NCI-H1694 treated with DMSO at 0.1 percent for 48 hours (cell line): ENCODE measurements around the gene TSPAN4.

Experiments used
- DNase-seq: peaks from one replicate; lab custom pipeline; 2025; lab: John Stamatoyannopoulos, UW

Gene TSPAN4

DNA sequence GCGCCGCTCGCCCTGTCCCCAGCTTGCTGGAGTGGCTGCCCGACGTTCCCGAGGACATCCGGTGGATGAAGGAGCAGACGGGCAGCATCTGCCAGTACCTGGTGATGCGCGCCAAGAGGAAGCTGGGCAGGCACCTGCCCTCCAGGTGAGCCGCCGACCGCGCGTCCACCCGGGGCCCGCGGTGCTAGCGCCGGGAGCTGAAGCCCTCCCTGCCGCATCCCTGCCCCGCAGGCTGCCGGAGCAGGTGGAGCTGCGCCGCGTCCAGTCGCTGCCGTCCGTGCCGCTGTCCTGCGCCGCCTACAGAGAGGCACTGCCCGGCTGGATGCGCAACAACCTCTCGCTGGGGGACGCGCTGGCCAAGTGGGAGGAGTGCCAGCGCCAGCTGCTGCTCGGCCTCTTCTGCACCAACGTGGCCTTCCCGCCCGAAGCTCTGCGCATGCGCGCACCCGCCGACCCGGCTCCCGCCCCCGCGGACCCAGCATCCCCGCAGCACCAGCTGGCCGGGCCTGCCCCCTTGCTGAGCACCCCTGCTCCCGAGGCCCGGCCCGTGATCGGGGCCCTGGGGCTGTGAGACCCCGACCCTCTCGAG, 18.3 kb upstream of the TSPAN4 start:
- no peak for DNase-seq

DNA sequence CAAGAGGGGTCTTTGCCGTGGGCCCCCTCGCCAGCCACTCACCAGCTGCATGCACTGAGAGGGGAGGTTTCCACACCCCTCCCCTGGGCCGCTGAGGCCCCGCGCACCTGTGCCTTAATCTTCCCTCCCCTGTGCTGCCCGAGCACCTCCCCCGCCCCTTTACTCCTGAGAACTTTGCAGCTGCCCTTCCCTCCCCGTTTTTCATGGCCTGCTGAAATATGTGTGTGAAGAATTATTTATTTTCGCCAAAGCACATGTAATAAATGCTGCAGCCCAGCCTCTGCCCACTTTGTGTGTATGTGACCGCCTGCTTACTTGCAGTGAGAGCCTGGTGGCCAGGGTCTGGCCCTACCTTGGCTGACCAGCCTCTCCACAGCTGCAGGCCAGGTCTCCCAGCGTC, 17.7 kb upstream of the TSPAN4 start:
- no peak for DNase-seq

DNA sequence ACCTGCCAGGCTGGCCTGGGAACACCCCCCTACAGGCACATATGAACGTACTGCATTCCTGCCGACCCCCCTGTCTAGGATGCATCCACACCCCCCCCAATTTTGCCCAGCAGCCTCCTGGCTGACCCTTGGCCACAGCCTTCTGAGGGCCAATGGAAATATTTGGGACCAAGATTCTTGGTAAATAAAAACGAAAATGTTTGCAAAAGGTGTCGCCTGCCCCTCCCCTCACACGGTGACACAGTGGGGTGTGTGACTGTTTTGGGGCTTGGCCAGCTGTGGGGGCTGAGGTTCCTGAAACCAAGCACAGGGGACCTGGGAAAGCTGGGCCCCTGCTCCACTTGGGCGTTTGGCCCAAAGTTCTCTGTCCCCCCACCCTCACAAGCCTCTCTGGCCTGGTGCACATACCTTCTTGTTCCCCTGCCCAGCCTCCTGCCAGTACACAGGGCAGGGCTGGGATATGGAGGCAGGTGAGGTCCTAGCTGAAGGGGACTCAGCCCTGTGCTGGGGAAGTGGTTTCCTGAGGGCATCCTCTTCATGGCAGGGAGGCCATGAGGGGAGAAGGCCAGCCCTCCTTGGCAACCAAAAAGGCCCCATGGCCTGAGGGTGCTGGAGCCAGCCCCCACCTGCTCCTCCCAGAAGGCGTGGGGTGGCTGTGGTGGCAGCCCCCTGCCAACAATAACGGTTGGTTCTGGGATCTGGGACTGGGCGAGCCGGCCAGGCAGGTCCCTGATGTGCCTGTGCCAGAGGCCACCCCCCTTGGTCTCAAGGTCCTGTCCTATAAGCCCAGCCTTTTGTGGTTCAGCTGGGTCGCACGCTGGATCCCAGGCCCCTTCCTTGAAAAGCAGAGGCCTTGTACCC, 17.1 kb upstream of the TSPAN4 start:
- DNase-seq = no peak

DNA sequence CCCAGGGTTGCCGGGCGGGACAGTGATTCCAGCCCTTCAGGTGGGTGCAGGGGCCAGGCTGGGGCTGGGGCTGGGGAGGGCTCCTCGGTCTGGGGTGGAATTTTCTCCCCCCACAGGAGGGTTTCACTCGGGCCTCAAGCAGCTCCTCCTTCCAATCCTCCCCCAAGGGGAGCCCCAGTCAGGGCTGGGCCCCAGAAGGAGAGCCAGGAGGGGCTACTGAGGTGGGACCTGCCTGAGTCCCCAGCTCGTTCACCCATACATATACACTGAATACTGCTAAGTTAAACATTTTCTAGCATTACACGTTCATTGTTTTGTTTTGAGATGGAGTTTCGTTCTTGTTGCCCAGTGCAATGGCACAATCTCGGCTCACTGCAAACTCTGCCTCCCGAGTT, 16.4 kb upstream of the TSPAN4 start:
- no peak for DNase-seq

DNA sequence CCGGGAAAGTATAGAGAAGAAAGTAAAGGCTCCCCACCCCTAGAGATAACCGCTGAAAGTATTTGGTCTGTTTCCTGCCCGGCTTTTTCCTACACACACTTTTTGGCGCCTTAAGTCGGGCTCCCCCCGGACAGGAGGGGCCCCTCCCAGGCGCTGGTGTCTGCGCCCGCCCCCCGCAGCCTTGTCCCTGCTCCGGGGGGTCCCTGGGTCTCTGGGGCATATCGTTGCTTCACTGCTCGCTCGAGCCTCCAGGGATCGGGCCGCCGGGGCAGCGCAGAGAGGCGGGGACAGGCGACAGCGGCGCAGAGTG, 15.9 kb upstream of the TSPAN4 start:
- DNase-seq = no peak

DNA sequence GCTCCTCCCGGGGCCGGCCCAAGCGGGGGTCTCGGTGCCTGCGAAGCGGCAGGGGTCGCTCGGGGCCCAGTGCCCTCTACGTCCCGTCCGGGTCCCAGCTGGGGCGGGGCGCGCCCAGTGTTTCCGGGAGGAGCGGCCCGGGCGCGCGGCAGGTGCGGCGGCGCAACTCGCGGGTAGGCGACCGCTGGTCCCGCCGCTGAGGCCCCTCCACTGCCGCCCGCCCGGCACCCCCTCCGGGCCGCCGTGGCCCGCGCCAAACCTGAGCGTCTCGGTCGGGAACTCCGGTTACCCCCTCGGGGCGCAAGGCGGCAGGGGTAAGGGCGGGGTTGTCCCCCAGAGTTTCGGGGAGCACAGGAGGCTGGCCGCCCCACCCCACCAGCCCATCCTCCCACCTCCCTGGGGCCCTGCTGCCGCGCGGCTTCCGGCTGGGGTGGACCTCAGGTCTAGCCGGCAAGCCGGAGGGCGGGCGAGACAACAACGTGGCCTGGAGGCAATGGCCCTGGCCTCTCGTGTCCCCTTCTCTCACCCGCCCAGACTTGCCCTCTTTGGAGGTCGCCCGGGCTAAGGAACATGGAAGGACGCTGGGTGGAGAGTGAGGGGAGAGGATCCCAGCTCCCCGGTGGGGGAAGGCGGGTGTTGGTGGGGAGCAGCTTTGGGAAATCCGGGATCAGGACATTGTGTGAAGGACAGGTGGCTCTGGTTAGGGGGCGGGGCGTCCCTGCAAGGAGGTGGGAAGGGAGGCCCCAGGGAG, 15.3 kb upstream of the TSPAN4 start:
- no peak for DNase-seq

DNA sequence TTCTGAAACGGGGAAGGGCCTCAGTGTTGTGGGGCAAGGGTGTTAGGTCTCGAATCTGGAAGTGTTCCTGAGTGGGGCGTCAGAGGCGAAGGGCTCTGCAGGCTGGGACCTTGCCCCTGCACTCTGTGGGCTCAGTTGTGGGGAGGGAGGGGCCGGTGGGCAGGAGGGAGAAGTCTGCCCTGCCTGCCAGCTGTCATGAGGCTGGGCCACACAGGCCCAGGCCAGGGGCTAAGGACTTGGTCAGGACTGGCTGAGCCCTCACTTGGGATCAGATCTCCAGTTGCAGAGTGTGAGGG, 14.8 kb upstream of the TSPAN4 start, which contains the start of gene CRACR2B:
CRACR2B (plus strand) TSS at position 23 of the 296 bp plus-strand sequence. CDS start 689 bp downstream, outside the sequence.
- DNase-seq = no peak

DNA sequence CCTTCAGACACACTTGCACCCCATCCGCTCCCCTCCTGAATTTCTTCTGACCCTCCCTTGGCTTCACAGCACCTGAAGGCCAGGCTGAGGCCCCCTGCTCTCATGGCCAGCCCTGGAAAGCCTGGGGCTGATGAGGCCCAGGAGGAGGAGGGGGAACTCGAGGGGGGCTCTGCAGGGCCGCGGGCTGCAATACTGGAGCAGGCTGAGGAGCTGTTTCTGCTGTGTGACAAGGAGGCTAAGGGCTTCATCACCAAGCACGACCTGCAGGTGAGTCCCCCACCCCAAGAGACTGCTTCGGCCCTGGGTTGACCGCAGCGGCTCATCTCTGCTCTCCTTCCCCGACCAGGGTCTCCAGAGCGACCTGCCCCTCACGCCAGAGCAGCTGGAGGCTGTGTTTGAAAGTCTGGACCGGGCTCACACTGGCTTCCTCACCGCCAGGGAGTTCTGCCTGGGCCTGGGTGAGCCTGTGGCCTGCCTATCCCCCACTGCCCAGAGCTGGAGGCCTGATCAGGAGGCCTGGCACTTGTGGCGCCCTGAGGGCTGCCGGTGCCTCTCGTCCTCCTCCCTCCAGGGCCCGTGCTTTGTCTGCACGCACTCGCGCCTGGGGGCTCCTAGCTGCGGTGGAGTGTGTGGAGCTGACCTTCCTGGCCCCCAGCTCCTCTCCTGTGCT, 14.0 kb upstream of the TSPAN4 start:
- no peak for DNase-seq

DNA sequence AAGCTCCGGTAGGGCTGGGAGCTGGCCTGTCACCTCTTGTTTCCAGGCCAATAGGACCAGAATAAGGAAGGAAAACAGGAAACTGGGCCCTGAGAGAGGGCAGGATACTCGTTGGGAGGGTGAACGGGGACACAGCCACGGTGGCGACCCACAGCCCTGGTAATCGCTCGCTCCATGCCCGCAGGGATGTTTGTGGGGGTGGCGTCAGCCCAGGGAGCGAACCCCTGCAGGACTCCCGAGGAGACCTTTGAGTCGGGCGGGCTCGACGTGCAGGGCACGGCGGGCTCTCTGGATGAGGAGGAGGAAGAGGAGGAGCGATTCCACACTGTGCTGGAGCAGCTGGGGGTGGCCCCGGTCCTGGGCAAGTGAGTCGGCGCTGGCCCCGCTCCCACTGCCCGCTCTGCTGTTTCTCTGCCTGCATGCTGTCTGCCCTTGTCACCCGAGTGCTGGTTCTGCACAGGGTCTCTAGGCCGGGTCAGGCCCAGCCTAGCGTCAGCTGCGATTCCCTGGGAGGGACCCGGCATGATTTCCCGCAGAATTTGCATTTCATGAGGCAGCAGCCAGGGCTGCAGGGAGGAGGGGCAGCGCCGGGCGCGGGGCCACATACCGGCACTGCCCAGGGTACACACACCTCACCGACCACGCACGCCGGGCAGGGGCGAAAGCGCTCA, 13.3 kb upstream of the TSPAN4 start:
- DNase-seq = no peak

DNA sequence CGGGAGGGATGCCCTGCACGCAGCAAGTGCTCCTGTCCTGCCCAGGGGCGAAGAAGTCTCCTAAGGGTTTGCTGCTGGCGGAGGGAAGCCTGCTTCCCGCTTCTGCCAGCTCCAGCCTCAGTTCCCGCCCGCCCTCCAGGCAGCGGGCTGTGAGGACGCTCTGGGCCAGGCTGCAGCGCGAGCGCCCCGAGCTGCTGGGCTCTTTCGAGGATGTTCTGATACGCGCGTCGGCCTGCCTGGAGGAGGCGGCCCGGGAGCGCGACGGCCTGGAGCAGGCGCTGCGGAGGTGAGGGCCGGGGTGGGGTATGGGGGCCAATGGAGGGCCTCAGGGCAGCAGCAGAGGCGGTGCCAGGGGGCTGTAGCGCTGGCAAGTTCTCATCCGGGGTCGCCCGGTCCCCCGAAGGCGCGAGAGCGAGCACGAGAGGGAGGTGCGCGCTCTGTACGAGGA, 12.8 kb upstream of the TSPAN4 start:
- DNase-seq = no peak

DNA sequence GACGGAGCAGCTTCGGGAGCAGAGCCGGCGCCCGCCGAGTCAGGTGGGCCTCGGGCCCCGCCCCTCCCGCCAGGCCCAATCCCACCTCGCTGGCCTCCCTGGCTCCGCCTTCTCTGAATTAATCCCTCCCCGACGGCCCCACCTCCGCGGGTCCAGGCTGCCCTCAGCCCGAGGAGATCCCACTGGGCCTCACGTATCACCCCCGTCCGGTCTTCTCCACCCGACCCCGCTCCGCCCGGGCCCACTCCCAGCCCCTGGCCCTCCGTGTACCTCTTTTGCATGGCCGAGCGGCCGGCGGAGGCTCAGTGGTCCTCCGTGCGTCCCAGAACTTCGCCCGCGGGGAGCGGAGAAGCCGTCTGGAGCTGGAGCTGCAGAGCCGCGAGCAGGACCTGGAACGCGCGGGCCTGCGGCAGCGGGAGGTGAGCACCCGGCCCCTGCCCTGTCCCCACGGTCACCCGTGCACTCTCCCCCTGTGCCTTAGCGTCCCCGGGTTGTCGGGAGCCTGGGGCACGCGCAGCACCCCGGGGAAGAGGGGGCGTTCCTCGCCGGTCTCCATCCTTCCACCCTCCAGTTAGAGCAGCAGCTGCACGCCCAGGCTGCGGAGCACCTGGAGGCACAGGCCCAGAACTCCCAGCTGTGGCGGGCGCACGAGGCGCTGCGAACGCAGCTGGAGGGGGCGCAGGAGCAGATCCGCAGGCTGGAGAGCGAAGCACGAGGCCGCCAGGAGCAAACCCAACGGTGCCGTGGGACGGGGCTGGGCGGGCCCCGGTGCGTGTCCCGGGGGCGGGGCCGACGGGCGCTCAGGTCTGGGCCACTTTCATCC, 12.1 kb upstream of the TSPAN4 start:
- peak; percentile 50 for DNase-seq

DNA sequence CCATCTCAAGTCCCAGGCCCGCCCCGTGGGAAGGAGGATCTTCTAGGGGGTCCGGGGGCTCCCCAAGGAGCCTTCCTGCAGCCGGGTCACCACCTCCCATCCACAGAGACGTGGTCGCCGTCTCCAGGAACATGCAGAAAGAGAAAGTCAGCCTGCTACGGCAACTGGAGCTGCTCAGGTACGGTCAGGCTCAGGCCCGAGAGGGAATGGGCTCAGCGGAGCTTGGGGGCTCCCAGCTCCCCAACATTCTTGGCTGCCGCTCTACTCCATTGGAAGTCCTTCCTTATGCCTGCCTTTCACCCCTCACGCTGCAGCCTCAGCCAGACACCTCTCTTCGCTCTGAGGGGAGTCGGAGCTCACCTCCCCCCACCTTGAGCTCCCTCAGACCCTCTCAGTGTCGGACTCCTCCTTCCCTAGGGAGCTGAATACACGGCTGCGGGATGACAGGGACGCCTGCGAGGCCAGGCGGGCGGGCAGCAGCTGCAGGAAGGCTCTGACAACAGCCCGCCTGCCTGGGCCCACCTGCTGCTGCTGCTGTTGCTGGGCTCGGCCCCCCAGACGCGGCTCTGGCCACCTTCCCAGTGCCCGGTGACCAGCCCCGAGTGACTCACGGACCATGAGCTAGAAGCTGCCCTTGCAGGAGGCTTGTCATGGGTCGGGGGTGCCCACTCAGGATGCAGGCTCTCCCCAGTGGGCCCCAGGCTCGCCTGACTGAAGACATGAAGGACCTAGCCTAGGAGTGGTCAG, 11.4 kb upstream of the TSPAN4 start:
- DNase-seq = no peak

DNA sequence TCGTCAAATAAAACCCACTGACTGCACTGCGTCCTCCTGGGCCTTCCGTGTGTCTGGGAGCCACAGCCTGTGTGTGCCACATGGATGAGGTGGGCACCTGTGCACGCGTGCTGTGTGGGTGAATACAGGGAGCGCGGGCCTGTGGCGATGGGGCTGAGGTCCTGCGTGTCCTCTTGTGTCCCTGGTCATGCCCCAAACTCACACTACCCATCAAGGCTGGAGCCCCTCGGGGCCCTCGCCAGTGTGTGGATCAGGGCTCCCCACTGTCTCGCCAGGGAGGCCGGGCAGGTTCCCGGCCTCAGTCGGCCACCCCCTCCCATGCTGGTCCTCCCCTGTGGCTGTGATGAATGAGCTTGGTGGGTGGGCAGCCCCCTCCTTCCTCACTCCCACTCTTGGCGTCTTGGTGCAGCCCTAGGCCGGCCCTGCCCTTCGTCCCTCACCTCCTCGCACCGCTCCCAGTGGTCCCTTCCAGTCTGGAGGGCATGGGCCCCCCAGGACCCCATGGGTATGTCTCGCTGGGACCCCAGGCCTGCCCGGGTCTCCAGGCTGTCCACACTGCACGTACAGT, 10.6 kb upstream of the TSPAN4 start:
- no peak for DNase-seq

DNA sequence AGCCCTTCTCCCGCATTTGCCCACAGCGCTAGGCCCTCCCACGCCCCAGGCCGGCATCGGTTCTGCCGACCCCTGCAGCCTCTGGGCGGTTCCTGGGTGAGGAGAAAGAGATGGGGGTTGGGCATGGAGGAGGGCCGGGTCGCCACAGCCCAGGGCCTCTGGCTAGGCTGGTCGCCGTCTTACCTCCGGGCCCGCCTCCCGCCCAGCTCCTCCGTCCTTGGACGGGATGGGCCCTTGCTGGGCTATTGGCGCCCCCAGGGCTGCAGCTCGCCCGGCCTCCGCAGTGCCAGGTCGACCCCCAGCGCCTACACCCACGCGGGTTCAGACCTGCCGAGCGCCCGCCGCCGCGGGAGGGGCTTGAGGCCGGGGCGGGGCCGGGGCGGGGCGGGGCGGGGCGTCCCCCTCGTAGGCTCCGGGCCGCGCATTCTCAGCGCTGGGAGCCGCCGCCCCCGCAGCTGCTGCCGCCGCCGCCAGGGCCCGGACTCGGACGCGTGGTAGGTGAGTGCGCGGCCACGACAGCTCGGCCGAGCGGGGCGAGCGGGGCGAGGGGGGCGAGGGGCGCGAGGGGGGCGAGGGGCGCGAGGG, 10.0 kb upstream of the TSPAN4 start, which contains the start of gene CD151:
CD151 (plus strand) TSS at position 424 of the 585 bp plus-strand sequence. CDS start 3,118 bp downstream, outside the sequence.
- DNase-seq = peak; percentile 28

DNA sequence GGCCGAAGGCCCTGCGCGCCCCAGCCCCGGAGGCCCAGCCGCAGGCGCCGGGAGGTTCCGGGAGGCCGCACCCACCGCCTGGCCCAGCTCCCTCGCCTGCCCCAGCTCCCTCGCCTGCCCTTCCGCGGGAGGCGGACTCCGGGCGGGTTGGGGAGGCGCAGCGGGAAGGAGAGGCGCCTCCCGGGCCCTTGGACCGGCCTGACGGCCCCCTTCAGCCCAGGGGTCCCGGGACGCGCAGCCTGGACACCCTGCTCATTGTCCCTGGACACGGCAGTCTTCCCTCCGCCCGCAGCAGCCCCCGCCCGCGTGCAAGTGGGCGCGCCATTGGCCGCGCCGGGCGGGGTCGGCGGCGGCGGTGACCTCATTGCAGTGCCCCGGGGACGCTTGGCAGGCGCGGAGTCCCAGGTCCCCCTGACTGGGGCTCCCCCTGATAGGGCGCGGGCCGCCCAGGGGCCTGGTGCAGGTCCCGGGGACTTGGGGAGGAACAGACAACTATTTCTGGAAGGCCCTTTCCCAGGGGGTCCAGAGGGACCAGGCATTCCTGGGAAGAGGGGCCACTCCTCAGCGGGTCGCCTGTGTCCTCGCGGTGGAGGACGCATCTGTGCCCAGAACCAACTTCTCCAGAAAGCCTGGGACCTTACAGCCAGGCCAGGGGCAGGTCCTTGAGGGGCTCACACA, 9.4 kb upstream of the TSPAN4 start:
- DNase-seq = no peak

DNA sequence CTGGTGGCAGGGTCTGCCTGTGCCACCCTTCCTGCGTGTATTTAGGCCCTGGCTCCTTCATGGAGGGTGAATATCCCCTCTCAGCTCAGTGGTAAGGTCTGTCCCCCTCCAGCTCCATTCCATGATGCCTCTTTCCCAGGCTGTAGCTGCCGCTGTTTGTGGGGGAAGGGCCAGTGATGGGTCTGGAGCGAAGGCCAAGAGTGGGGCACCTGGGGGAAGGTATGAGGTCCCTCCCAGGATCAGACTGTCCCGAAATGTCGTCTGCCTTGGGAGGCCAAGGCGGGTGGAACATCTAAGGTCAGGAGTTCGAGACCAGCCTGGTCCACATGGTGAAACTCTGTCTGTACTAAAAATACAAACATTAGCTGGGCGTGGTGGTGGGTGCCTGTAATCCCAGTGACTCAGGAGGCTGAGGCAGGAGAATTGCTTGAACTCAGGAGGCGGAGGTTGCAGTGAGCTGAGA, 8.8 kb upstream of the TSPAN4 start:
- no peak for DNase-seq

DNA sequence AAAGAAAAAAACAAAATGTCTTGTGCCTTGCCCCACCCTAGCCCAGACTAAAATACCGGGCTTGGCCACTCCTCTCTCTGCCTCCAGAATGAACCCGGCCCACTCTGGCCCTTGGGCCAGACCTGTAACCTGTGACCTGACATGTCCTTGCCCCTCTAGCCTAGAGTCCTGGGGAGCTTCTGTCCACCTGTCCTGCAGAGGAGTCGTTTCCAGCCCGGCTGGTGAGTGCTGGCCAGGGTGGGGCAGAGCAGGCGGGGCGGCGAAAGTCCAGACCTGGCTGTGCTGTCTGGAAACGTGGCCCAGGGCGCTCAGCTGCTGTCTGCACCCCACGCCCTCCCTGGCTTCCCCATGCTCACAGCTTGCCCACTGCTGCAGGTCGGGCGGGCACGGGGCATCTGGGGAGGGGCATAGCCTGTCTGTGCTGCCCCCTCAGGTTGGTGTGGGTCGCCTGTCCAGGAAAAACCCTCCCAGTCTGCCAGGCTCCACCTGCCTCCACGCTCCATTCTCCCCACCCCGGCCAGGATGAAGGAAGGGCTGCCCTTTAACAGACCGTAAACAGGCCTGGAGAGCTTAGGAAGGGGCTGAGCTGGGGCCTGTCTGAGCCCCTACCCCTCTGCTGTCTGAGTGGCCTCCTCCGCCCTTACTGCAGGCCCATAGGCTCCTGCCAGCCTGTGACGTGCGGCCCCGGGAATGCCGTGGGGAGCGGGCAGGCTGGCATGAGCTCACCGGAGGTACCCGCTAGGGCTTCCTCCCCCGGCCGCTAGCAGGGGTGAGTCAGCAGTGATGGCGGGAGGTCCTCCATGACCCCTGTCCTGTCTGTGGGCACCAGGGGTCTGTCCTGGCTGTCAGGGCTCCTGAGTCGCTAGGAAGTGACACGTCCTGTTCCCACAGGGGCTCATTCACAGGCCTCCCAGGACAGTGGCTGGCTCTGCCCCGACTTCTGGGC, 8.0 kb upstream of the TSPAN4 start:
- no peak for DNase-seq

DNA sequence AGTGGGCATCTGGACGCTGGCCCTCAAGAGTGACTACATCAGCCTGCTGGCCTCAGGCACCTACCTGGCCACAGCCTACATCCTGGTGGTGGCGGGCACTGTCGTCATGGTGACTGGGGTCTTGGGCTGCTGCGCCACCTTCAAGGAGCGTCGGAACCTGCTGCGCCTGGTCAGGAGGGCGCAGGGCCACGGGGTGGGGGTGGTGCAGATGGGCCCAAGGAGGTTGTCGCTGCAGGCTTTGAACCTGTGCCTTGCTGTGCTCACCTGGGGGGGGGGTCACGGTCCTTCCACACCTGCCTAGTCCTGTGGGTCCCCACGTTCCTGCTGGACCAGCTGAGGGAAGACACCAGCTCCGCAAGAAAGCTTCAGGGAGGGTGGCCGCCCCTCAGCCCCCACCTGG, 6.4 kb upstream of the TSPAN4 start:
- DNase-seq = no peak
